ENCODE results near the gene GABRB1. TPM values are rescaled to one million over a fixed set of nuclear protein-coding genes. Genes with fewer than 3 reads are reported as not detected.
A peak's percentile ranks its signal among the peaks of the same experiment; 100 is the strongest.

The GABRB1 gene
- total and polyA plus RNA-seq, 2 donors (not counting 3 experiments of a cell fraction or from before 2014, with no cell fraction given): not detected

- POLR2A ChIA-PET: no interaction called here
- no peaks in the 10 kb centered on the region for H3K4me1 ChIP-seq (ENCODE audit: control insufficient read depth, extremely low read depth, insufficient read depth, low read length)
- H3K9ac ChIP-seq (replicated peaks; ENCODE audit: extremely low read depth, insufficient read depth, low read length): no peak overlapping the region
- dilution Hi-C loops (cut with MboI; ENCODE audit: extremely low pct_ligation_motif_present, low sequenced_read_pairs): no loop called here
- no peaks in the 10 kb centered on the region for H3K9me3 ChIP-seq (replicated peaks; ENCODE audit: control insufficient read depth, insufficient read depth, low read length)
- no peaks in the 10 kb centered on the region for H3K9me1 ChIP-seq (replicated peaks; ENCODE audit: control insufficient read depth, extremely low read depth, insufficient read depth, low read length)
- H3K36me3 ChIP-seq (ENCODE audit: control insufficient read depth in 2 of 2, extremely low read depth in 1 of 2, insufficient read depth in 2 of 2, low read length in 2 of 2): no peaks in the 10 kb centered on the region
- BruUV-seq (replicated peaks): no TSS peak
- DNase-seq (ENCODE audit: low read depth, low spot score) (peak; percentile 28), FAIRE-seq (peak; percentile 85)
- intact Hi-C loops (cut with micrococcal nuclease): loop anchor here (1.0 to 10.0 kb wide), 4 partner anchors 261 to 551 kb away; no protein-coding TSS in a partner anchor
- no peaks in the 10 kb centered on the region for H3K79me2 ChIP-seq (ENCODE audit: control insufficient read depth, insufficient read depth, low read length)
- no peaks in the 10 kb centered on the region for H3K27me3 ChIP-seq (ENCODE audit: control insufficient read depth in 2 of 2, insufficient read depth in 2 of 2, low read length in 2 of 2)
- no peak overlapping the region for H3K27ac ChIP-seq (ENCODE audit: insufficient read depth, low read depth, low read length)
- H2AFZ ChIP-seq (ENCODE audit: low read depth, low read length): no peak overlapping the region
- H3K4me2 ChIP-seq (ENCODE audit: insufficient read depth, low read length): no peak overlapping the region
- TF ChIP-seq CTCF (IDR thresholded peaks at IDR 0.05; ENCODE audit: extremely low read depth in 1 of 2, insufficient read depth in 1 of 2, low read depth in 1 of 2, low read length in 2 of 2) (peak; percentile 13 to 20), EZH2 (IDR thresholded peaks at IDR 0.05; ENCODE audit: borderline replicate concordance, low read depth, low read length, severe bottlenecking) (no peak), GATA2 (IDR thresholded peaks at IDR 0.05; ENCODE audit: insufficient read depth, insufficient read length, low read depth, low read length) (no peak)
- CTCF ChIA-PET: interaction anchor here (0.6 to 2.0 kb wide), 13 partner anchors 9 to 550 kb away, joined by 3 to 29 read pairs (median 4); no protein-coding TSS in a partner anchor
- no peaks in the 10 kb centered on the region for H4K20me1 ChIP-seq (replicated peaks; ENCODE audit: control insufficient read depth, extremely low read depth, insufficient read depth, low read length)
- no peak overlapping the region for H3K4me3 ChIP-seq (replicated peaks in 1 of 3; ENCODE audit: insufficient read depth in 1 of 3, low read depth in 1 of 3, low read length in 3 of 3)
Measured at GRCh38 chr4:47383829-47384427, 352.6 kb downstream of the GABRB1 start.

GRCh38 chr4:47386146-47386545 is 354.8 kb downstream of the GABRB1 start:
- dilution Hi-C loops (cut with MboI; ENCODE audit: extremely low pct_ligation_motif_present, low sequenced_read_pairs): no loop called here
- Histone ChIP-seq H3K36me3 (ENCODE audit: control insufficient read depth in 2 of 2, extremely low read depth in 1 of 2, insufficient read depth in 2 of 2, low read length in 2 of 2) (no peaks in the 10 kb centered on the region), H3K4me2 (ENCODE audit: insufficient read depth, low read length) (no peak overlapping the region), H3K9ac (replicated peaks; ENCODE audit: extremely low read depth, insufficient read depth, low read length) (no peak overlapping the region), H4K20me1 (replicated peaks; ENCODE audit: control insufficient read depth, extremely low read depth, insufficient read depth, low read length) (no peaks in the 10 kb centered on the region), H3K9me1 (replicated peaks; ENCODE audit: control insufficient read depth, extremely low read depth, insufficient read depth, low read length) (no peaks in the 10 kb centered on the region), H3K27ac (ENCODE audit: insufficient read depth, low read depth, low read length) (no peak overlapping the region), H3K4me3 (replicated peaks in 1 of 3; ENCODE audit: insufficient read depth in 1 of 3, low read depth in 1 of 3, low read length in 3 of 3) (no peak overlapping the region), H2AFZ (ENCODE audit: low read depth, low read length) (no peak overlapping the region), H3K9me3 (replicated peaks; ENCODE audit: control insufficient read depth, insufficient read depth, low read length) (no peaks in the 10 kb centered on the region), H3K27me3 (ENCODE audit: control insufficient read depth in 2 of 2, insufficient read depth in 2 of 2, low read length in 2 of 2) (no peaks in the 10 kb centered on the region), H3K79me2 (ENCODE audit: control insufficient read depth, insufficient read depth, low read length) (no peaks in the 10 kb centered on the region), H3K4me1 (ENCODE audit: control insufficient read depth, extremely low read depth, insufficient read depth, low read length) (no peaks in the 10 kb centered on the region)
- CTCF ChIA-PET: no interaction called here
- no TSS peak for BruUV-seq (replicated peaks)
- DNase-seq (ENCODE audit: low read depth, low spot score) (no peak), FAIRE-seq (no peak)
- TF ChIP-seq POLR2A (IDR thresholded peaks at IDR 0.05; ENCODE audit: low read depth, low read length) (no peak), CTCF (IDR thresholded peaks at IDR 0.05; ENCODE audit: extremely low read depth in 1 of 2, insufficient read depth in 1 of 2, low read depth in 1 of 2, low read length in 2 of 2) (no peak), MAX (IDR thresholded peaks at IDR 0.05; ENCODE audit: insufficient read depth, insufficient read length) (no peak), GATA2 (IDR thresholded peaks at IDR 0.05; ENCODE audit: insufficient read depth, insufficient read length, low read depth, low read length) (no peak), JUN (IDR thresholded peaks at IDR 0.05; ENCODE audit: borderline replicate concordance, insufficient read depth, insufficient read length, low read depth) (no peak), EZH2 (IDR thresholded peaks at IDR 0.05; ENCODE audit: borderline replicate concordance, low read depth, low read length, severe bottlenecking) (no peak), MYC (IDR thresholded peaks at IDR 0.05; ENCODE audit: low read depth, low read length) (no peak), POLR2AphosphoS5 (IDR thresholded peaks at IDR 0.05; ENCODE audit: insufficient read depth, low read depth, low read length) (no peak), FOS (IDR thresholded peaks at IDR 0.05; ENCODE audit: borderline replicate concordance, insufficient read depth, low read length) (no peak)
- POLR2A ChIA-PET: no interaction called here
- intact Hi-C loops (cut with micrococcal nuclease): loop anchor here (10.0 kb wide), 1 partner anchor 549 kb away; no protein-coding TSS in a partner anchor

Measured in endothelial cell of umbilical vein (primary cell).